ENCODE results near the gene ADH1B.

Gene ADH1B

DNA sequence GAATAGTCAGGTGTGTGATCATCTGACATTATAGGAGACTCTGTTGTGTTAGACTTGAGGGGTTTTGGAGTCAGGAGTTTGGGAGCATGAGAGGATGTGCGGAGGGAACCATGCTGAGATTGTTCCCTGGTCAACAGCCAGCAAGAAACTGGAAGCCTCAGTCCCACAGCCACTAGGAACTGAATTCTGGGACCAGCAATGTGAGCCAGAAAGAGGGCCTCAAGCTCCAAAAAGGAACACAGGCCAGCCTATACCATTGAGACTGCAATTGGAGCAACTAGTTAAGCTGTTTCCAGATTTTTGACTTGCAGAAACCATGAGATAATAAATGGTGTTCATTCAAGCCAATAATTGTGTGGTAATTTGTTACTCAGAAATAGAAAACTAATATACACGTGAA, 8.7 kb upstream of the ADH1B start:
- no peaks in the 10 kb centered on the region for H3K9me3 ChIP-seq (ENCODE audit: control insufficient read depth, insufficient read depth, low read depth, low read length)
- TF ChIP-seq YY1 (tag by site-specific recombination; IDR thresholded peaks at IDR 0.05) (no peak), ZNF37A (tag by site-specific recombination; IDR thresholded peaks at IDR 0.05) (no peak), ZNF629 (tag by site-specific recombination; IDR thresholded peaks at IDR 0.05) (no peak), BCL6B (tag by site-specific recombination; IDR thresholded peaks at IDR 0.05) (no peak), ZNF639 (tag by site-specific recombination; IDR thresholded peaks at IDR 0.05) (no peak), ZNF843 (tag by site-specific recombination; IDR thresholded peaks at IDR 0.05) (no peak), ZNF324 (tag by site-specific recombination; IDR thresholded peaks at IDR 0.05) (no peak), ZNF623 (tag by site-specific recombination; IDR thresholded peaks at IDR 0.05) (no peak), ZNF132 (tag by site-specific recombination; IDR thresholded peaks at IDR 0.05; ENCODE audit: borderline replicate concordance) (no peak), ZNF544 (tag by site-specific recombination; IDR thresholded peaks at IDR 0.05) (no peak), ZNF621 (tag by site-specific recombination; IDR thresholded peaks at IDR 0.05) (no peak)
- POLR2A ChIA-PET: no interaction called here
- no peak overlapping the region for H3K4me3 ChIP-seq (ENCODE audit: low read depth, low read length)
- CTCF ChIA-PET: no interaction called here
- H3K4me1 ChIP-seq (ENCODE audit: control insufficient read depth, insufficient read depth, low read length): no peaks in the 10 kb centered on the region
- no peaks in the 10 kb centered on the region for H3K36me3 ChIP-seq (ENCODE audit: control insufficient read depth in 2 of 2, insufficient read depth in 1 of 2, low read length in 2 of 2)
- H3K27ac ChIP-seq (ENCODE audit: extremely low read depth, low read depth, low read length): no peak overlapping the region

DNA sequence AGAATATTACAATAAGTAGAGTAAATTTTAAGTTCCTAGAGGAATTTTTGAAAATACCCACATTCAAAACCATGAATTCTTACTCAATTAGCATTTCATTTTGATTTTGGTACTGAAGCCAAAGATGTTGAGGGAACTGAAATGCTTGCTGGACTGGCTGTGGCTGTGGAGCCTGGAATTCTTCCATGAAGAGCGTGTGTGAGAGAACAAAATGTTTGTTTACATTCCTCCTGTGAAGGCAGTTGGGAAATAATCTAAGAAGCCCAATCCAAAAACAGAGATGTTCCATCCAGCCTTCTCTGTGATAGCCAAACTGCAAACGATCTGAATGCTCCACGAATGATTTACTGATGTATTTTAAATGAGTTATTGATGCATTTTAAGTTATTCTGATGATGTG, 3.8 kb upstream of the ADH1B start:
- no peaks in the 10 kb centered on the region for H3K36me3 ChIP-seq (ENCODE audit: control insufficient read depth in 2 of 2, insufficient read depth in 1 of 2, low read length in 2 of 2)
- CTCF ChIA-PET: no interaction called here

DNA sequence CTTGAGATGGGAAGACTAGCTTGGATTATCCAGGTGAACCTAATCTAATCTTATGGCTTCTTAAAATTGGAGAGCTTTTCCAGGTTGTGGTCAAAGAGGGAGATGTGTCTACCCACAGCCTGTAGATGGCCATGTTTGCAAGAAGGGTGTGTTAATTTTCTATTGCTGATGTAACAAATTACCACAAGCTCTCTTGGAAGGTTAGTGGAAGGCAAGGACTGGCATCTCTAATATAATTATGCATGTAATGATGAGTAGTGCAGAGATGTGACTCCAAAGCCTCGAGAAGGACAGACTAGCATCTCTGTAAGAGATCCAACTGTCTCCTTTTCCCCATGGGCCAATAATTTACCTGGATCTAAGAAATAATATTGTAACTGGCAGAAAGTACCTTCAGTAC, 3.2 kb upstream of the ADH1B start:
- Histone ChIP-seq H3K36me3 (ENCODE audit: control insufficient read depth in 2 of 2, insufficient read depth in 1 of 2, low read length in 2 of 2) (no peaks in the 10 kb centered on the region), H3K9me3 (ENCODE audit: control insufficient read depth, insufficient read depth, low read depth, low read length) (no peaks in the 10 kb centered on the region), H3K27ac (ENCODE audit: extremely low read depth, low read depth, low read length) (no peak overlapping the region), H3K4me3 (ENCODE audit: low read depth, low read length) (no peak overlapping the region), H3K4me1 (ENCODE audit: control insufficient read depth, insufficient read depth, low read length) (no peaks in the 10 kb centered on the region)
- ChIA-PET CTCF (no interaction called here), POLR2A (no interaction called here)
- TF ChIP-seq REPIN1 (tag by site-specific recombination; IDR thresholded peaks at IDR 0.05; ENCODE audit: low read depth) (no peak), ZNF114 (tag by site-specific recombination; IDR thresholded peaks at IDR 0.05) (no peak)
- TF ChIP-seq, protein P1, sequence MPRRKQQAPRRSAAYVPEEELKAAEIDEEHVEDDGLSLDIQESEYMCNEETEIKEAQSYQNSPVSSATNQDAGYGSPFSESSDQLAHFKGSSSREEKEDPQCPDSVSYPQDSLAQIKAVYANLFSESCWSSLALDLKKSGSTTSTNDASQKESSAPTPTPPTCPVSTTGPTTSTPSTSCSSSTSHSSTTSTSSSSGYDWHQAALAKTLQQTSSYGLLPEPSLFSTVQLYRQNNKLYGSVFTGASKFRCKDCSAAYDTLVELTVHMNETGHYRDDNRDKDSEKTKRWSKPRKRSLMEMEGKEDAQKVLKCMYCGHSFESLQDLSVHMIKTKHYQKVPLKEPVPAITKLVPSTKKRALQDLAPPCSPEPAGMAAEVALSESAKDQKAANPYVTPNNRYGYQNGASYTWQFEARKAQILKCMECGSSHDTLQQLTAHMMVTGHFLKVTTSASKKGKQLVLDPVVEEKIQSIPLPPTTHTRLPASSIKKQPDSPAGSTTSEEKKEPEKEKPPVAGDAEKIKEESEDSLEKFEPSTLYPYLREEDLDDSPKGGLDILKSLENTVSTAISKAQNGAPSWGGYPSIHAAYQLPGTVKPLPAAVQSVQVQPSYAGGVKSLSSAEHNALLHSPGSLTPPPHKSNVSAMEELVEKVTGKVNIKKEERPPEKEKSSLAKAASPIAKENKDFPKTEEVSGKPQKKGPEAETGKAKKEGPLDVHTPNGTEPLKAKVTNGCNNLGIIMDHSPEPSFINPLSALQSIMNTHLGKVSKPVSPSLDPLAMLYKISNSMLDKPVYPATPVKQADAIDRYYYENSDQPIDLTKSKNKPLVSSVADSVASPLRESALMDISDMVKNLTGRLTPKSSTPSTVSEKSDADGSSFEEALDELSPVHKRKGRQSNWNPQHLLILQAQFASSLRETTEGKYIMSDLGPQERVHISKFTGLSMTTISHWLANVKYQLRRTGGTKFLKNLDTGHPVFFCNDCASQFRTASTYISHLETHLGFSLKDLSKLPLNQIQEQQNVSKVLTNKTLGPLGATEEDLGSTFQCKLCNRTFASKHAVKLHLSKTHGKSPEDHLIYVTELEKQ (tag by site-specific recombination; IDR thresholded peaks at IDR 0.05; ENCODE audit: borderline replicate concordance): no peak

More for the DNA sequence above, 3.8 kb upstream of the ADH1B start:
- POLR2A ChIA-PET: no interaction called here
- TF ChIP-seq SCRT1 (tag by site-specific recombination; IDR thresholded peaks at IDR 0.05; ENCODE audit: borderline replicate concordance): no peak
- TF ChIP-seq, protein P2, sequence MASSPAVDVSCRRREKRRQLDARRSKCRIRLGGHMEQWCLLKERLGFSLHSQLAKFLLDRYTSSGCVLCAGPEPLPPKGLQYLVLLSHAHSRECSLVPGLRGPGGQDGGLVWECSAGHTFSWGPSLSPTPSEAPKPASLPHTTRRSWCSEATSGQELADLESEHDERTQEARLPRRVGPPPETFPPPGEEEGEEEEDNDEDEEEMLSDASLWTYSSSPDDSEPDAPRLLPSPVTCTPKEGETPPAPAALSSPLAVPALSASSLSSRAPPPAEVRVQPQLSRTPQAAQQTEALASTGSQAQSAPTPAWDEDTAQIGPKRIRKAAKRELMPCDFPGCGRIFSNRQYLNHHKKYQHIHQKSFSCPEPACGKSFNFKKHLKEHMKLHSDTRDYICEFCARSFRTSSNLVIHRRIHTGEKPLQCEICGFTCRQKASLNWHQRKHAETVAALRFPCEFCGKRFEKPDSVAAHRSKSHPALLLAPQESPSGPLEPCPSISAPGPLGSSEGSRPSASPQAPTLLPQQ (tag by site-specific recombination; IDR thresholded peaks at IDR 0.05): no peak
- no peak for TF ChIP-seq ZNF677 (tag by site-specific recombination; IDR thresholded peaks at IDR 0.05)
- TF ChIP-seq ZNF549 (tag by site-specific recombination; IDR thresholded peaks at IDR 0.05): no peak
- no peak for TF ChIP-seq ZNF555 (tag by site-specific recombination; conservative IDR thresholded peaks at IDR 0.05)
- TF ChIP-seq ZNF785 (tag by site-specific recombination; IDR thresholded peaks at IDR 0.05): no peak
- no peak for TF ChIP-seq ZBTB7A (tag by site-specific recombination; IDR thresholded peaks at IDR 0.05; ENCODE audit: low read depth)
- no peaks in the 10 kb centered on the region for H3K9me3 ChIP-seq (ENCODE audit: control insufficient read depth, insufficient read depth, low read depth, low read length)
- no peak overlapping the region for H3K27ac ChIP-seq (ENCODE audit: extremely low read depth, low read depth, low read length)
- no peak overlapping the region for H3K4me3 ChIP-seq (ENCODE audit: low read depth, low read length)
- H3K4me1 ChIP-seq (ENCODE audit: control insufficient read depth, insufficient read depth, low read length): no peaks in the 10 kb centered on the region
